Activated T-helper 1 cell treated with Interleukin-2 at 50 U/mL for 16 hours (primary cell): ENCODE data around the gene KCNIP3.
"Not testable (repeated sequence)": the region's sequence is repeated elsewhere in the genome, so short reads cannot be mapped to it uniquely, and the experiment has no call there.

Experiments used
- DNase-seq: peaks from one replicate; pipeline ENCODE4 v3.0.0-alpha.2; 2020; ENCODE audit warnings: low read depth

The KCNIP3 gene

GRCh38 chr2:95415138-95415537 is 118.0 kb downstream of the KCNIP3 start:
- DNase-seq = not testable (repeated sequence)

DNA sequence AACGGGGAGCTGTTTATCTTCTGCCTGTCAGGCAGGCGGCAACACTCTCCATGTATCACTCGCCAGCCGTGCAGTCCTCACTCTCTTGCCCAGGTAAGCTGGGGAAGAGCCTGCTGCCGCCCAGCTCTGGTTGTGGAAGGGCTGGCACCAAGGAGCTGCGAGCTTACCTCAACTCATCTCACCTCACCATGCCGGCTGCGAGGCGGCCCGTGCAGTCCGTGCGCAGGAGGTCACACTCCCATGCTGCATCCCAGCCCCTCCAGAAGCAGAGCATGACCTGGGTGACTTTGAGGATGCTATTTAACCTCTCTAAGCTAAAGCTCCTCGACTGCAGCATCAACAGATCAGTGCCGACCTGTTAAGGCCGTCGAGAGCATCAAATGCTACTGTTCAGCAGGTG is 118.4 kb downstream of the KCNIP3 start:
- not testable (repeated sequence) for DNase-seq

GRCh38 chr2:95427196-95427867 is 130.2 kb downstream of the KCNIP3 start:
- not testable (repeated sequence) for DNase-seq

- not testable (repeated sequence) for DNase-seq
These were observed 132.8 kb downstream of the KCNIP3 start for GRCh38 chr2:95429748-95430467.

DNA sequence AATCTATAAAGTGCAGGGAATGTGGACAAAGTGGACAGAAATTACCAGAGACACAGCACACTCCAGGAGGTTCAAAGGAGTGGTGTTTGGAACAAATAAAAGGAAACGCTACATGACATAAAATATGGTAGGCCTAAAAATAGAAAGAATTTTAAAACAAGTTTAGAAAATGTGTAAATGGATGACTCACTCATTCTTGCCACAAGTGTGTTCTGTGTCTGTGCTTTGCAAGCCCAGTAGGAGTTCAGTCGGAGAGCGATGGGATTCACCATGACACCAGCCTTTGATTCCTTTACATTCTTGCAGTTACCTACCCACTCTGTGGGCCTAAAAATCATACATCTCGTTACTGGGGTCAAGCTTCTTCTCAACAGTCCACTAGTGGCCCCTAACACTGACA is 136.2 kb downstream of the KCNIP3 start:
- not testable (repeated sequence) for DNase-seq

- not testable (repeated sequence) for DNase-seq
These were observed 136.8 kb downstream of the KCNIP3 start for GRCh38 chr2:95433973-95434372.

DNA sequence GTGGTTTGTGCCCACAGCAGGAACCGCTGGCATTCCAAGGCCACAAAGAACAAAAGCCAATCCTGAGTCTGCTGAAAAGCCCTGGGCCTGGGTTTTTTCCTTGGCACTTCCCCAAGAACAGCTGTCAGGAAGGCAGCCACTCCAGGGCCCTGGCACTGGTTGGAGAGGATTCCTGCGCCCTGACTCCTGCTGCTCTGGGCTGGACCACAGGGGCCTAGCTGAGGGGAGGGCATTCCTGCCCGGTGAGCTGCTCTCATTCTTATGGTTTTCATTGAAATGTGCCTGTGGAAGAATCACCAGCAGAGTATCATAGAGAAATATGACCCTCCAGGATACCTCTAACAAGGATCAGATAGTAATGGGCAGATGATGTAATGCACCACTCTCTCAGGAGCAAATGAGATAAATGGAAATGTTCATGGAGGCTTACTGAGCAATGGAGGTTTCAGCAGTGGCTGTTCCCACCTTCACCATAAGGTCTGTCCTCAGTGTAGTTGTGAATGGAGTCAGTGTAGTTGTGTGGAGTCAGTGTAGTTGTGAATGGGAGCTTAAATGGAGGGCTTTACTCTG is 137.4 kb downstream of the KCNIP3 start:
- not testable (repeated sequence) for DNase-seq

GRCh38 chr2:95435162-95435871 is 138.2 kb downstream of the KCNIP3 start:
- not testable (repeated sequence) for DNase-seq
